Immature natural killer cell (primary cell): ENCODE data around the gene CEP95. TPM values are rescaled to one million over a fixed set of nuclear protein-coding genes. Genes with fewer than 3 reads are reported as not detected.

ENCODE experiments used
- DNase-seq, 3 donors: peaks; one replicate each; pipeline ENCODE4 v3.0.0; 2022; ENCODE audit warnings: mixed read lengths in 1 of 3
- H3K27ac Mint-ChIP-seq, 6 donors: one replicate each; pipeline ENCODE4 v1.8.0; 2020; ENCODE audit warnings: mixed read lengths in 6 of 6, mild to moderate bottlenecking in 5 of 6, inconsistent platforms in 4 of 6, moderate library complexity in 3 of 6
- H3K27me3 Mint-ChIP-seq, 3 donors: one replicate each; pipeline ENCODE4 v1.8.0; 2020 to 2021; ENCODE audit warnings: low read depth in 3 of 3, mild to moderate bottlenecking in 3 of 3, mixed read lengths in 3 of 3, moderate library complexity in 3 of 3, inconsistent platforms in 1 of 3
- H3K36me3 Mint-ChIP-seq, 3 donors: one replicate each; pipeline ENCODE4 v1.8.0; 2020; ENCODE audit warnings: mixed read lengths in 3 of 3, inconsistent platforms in 2 of 3, mild to moderate bottlenecking in 2 of 3
- H3K4me1 Mint-ChIP-seq, 2 donors: one replicate each; pipeline ENCODE4 v1.8.0; 2020; ENCODE audit warnings: inconsistent platforms in 2 of 2, mild to moderate bottlenecking in 2 of 2, mixed read lengths in 2 of 2, moderate library complexity in 1 of 2
- H3K4me3 Mint-ChIP-seq, 5 donors: one replicate each; pipeline ENCODE4 v1.8.0; 2020; ENCODE audit warnings: mild to moderate bottlenecking in 5 of 5, mixed read lengths in 5 of 5, inconsistent platforms in 3 of 5, moderate library complexity in 3 of 5
- H3K9me3 Mint-ChIP-seq, 6 donors: one replicate each; pipeline ENCODE4 v1.8.0; 2020; ENCODE audit warnings: mild to moderate bottlenecking in 6 of 6, mixed read lengths in 6 of 6, inconsistent platforms in 4 of 6, moderate library complexity in 3 of 6
- polyA plus RNA-seq, 3 donors: library from polyadenylated mRNA; unstranded; fragments of 300-500 nt; fragmentation: Illumina TruSeq; gene quantifications; one replicate each; pipeline ENCODE4 v1.2.3, GENCODE V29; 2021

Gene CEP95
- polyA plus RNA-seq, 3 donors from 2014 or later = 7.1 to 12.7 (median 7.5) TPM

GRCh38 chr17:64508683-64509082, 1.9 kb downstream of the CEP95 start:
- Mint-ChIP-seq H3K4me3 (peak overlapping the region; percentile 18 to 61 (median 53)), H3K27me3 (peaks cover 35 to 39% (median 35%) of the 10 kb centered on the region in 3 donors), H3K36me3 (peaks cover 16 to 46% (median 27%) of the 10 kb centered on the region in 3 donors), H3K4me1 (peaks cover 33 to 55% of the 10 kb centered on the region in 2 donors), H3K27ac (peak overlapping the region in 2 of 6 donors; percentile 49 to 55), H3K9me3 (peaks cover 0 to 4% (median 0%) of the 10 kb centered on the region in 6 donors)
- DNase-seq = no peak

- Mint-ChIP-seq H3K4me1 (peaks cover 28 to 55% of the 10 kb centered on the region in 2 donors), H3K27me3 (peaks cover 30 to 34% (median 30%) of the 10 kb centered on the region in 3 donors), H3K36me3 (peaks cover 15 to 46% (median 22%) of the 10 kb centered on the region in 3 donors), H3K27ac (no peak overlapping the region), H3K9me3 (peaks cover 0 to 4% (median 0%) of the 10 kb centered on the region in 6 donors), H3K4me3 (no peak overlapping the region)
- no peak for DNase-seq
Observed at GRCh38 chr17:64509179-64509578, 2.4 kb downstream of the CEP95 start.

- H3K27me3 Mint-ChIP-seq = no peaks in the 10 kb centered on the region
- H3K27ac Mint-ChIP-seq = peak overlapping the region in 2 of 6 donors; percentile 18
- no peaks in the 10 kb centered on the region for H3K9me3 Mint-ChIP-seq
- DNase-seq = no peak
- peaks cover 3 to 31% of the 10 kb centered on the region in 2 donors for H3K4me1 Mint-ChIP-seq
- no peak overlapping the region for H3K4me3 Mint-ChIP-seq
- H3K36me3 Mint-ChIP-seq = peaks cover 19 to 41% (median 20%) of the 10 kb centered on the region in 3 donors
Observed at GRCh38 chr17:64515419-64515818, 8.6 kb downstream of the CEP95 start.

- Mint-ChIP-seq H3K4me3 (no peak overlapping the region), H3K4me1 (peaks cover under 1 to 30% of the 10 kb centered on the region in 2 donors), H3K27me3 (no peaks in the 10 kb centered on the region), H3K27ac (peak overlapping the region in 3 of 6 donors; percentile 18 to 23 (median 18)), H3K36me3 (peaks cover 19 to 37% (median 20%) of the 10 kb centered on the region in 3 donors), H3K9me3 (no peaks in the 10 kb centered on the region)
- no peak for DNase-seq
Observed at GRCh38 chr17:64515829-64516228, 9.1 kb downstream of the CEP95 start.

- Mint-ChIP-seq H3K36me3 (peaks cover 28 to 32% (median 30%) of the 10 kb centered on the region in 3 donors), H3K27ac (no peak overlapping the region)
- no peak for DNase-seq
Observed at GRCh38 chr17:64519601-64520000, 12.8 kb downstream of the CEP95 start.

GRCh38 chr17:64520359-64520758, 13.6 kb downstream of the CEP95 start:
- H3K9me3 Mint-ChIP-seq = no peaks in the 10 kb centered on the region
- H3K4me1 Mint-ChIP-seq = peaks cover 0 to 19% of the 10 kb centered on the region in 2 donors
- no peak overlapping the region for H3K4me3 Mint-ChIP-seq
- no peak for DNase-seq
- H3K27ac Mint-ChIP-seq = no peak overlapping the region
- H3K36me3 Mint-ChIP-seq = peaks cover 24 to 31% (median 27%) of the 10 kb centered on the region in 3 donors
- peaks cover 0 to 1% (median 0%) of the 10 kb centered on the region in 3 donors for H3K27me3 Mint-ChIP-seq

More at GRCh38 chr17:64519601-64520000, 12.8 kb downstream of the CEP95 start:
- H3K4me1 Mint-ChIP-seq = peaks cover 0 to 23% of the 10 kb centered on the region in 2 donors
- no peak overlapping the region for H3K4me3 Mint-ChIP-seq
- peaks cover 0 to 1% (median 0%) of the 10 kb centered on the region in 3 donors for H3K27me3 Mint-ChIP-seq
- H3K9me3 Mint-ChIP-seq = no peaks in the 10 kb centered on the region

- Mint-ChIP-seq H3K4me3 (no peak overlapping the region), H3K4me1 (peaks cover 0 to 6% of the 10 kb centered on the region in 2 donors), H3K36me3 (peaks cover 21 to 66% (median 51%) of the 10 kb centered on the region in 3 donors), H3K27me3 (peaks cover 0 to 2% (median 0%) of the 10 kb centered on the region in 3 donors), H3K27ac (no peak overlapping the region), H3K9me3 (no peaks in the 10 kb centered on the region)
- no peak for DNase-seq
Observed at GRCh38 chr17:64527914-64528313, 21.1 kb downstream of the CEP95 start.

- Mint-ChIP-seq H3K27me3 (peaks cover 0 to 1% (median 0%) of the 10 kb centered on the region in 3 donors), H3K36me3 (peaks cover 17 to 64% (median 50%) of the 10 kb centered on the region in 3 donors), H3K4me3 (no peak overlapping the region), H3K27ac (no peak overlapping the region), H3K9me3 (no peaks in the 10 kb centered on the region), H3K4me1 (no peaks in the 10 kb centered on the region)
- DNase-seq = no peak
Observed at GRCh38 chr17:64529221-64529620, 22.4 kb downstream of the CEP95 start.

GRCh38 chr17:64531955-64532371, 25.2 kb downstream of the CEP95 start:
- Mint-ChIP-seq H3K27ac (peak overlapping the region in 2 of 6 donors; percentile 10 to 21), H3K9me3 (no peaks in the 10 kb centered on the region), H3K4me1 (no peaks in the 10 kb centered on the region), H3K36me3 (peaks cover 12 to 55% (median 40%) of the 10 kb centered on the region in 3 donors), H3K27me3 (peaks cover 0 to 1% (median 0%) of the 10 kb centered on the region in 3 donors), H3K4me3 (no peak overlapping the region)
- DNase-seq = no peak

GRCh38 chr17:64532409-64532808, 25.6 kb downstream of the CEP95 start:
- Mint-ChIP-seq H3K4me1 (no peaks in the 10 kb centered on the region), H3K4me3 (no peak overlapping the region), H3K36me3 (peaks cover 16 to 55% (median 40%) of the 10 kb centered on the region in 3 donors), H3K9me3 (no peaks in the 10 kb centered on the region), H3K27ac (peak overlapping the region in 2 of 6 donors; percentile 21 to 34), H3K27me3 (peaks cover 0 to 1% (median 0%) of the 10 kb centered on the region in 3 donors)
- DNase-seq = no peak

GRCh38 chr17:64533784-64534183, 27.0 kb downstream of the CEP95 start:
- DNase-seq = no peak
- H3K4me1 Mint-ChIP-seq = no peaks in the 10 kb centered on the region
- no peaks in the 10 kb centered on the region for H3K9me3 Mint-ChIP-seq
- H3K27me3 Mint-ChIP-seq = peaks cover 0 to 1% (median 0%) of the 10 kb centered on the region in 3 donors
- H3K27ac Mint-ChIP-seq = peak overlapping the region in 5 of 6 donors; percentile 10 to 56 (median 46)
- H3K36me3 Mint-ChIP-seq = peaks cover 18 to 53% (median 36%) of the 10 kb centered on the region in 3 donors
- H3K4me3 Mint-ChIP-seq = no peak overlapping the region

- no peak for DNase-seq
- H3K4me3 Mint-ChIP-seq = no peak overlapping the region
- peaks cover 0 to 1% (median 0%) of the 10 kb centered on the region in 3 donors for H3K27me3 Mint-ChIP-seq
- H3K36me3 Mint-ChIP-seq = peaks cover 18 to 54% (median 32%) of the 10 kb centered on the region in 3 donors
- peak overlapping the region in 4 of 6 donors; percentile 10 to 56 (median 35) for H3K27ac Mint-ChIP-seq
- no peaks in the 10 kb centered on the region for H3K9me3 Mint-ChIP-seq
- H3K4me1 Mint-ChIP-seq = no peaks in the 10 kb centered on the region
Observed at GRCh38 chr17:64534187-64534586, 27.4 kb downstream of the CEP95 start.

GRCh38 chr17:64535357-64535756, 28.6 kb downstream of the CEP95 start:
- no peak for DNase-seq
- Mint-ChIP-seq H3K9me3 (no peaks in the 10 kb centered on the region), H3K4me3 (no peak overlapping the region), H3K4me1 (no peaks in the 10 kb centered on the region), H3K27ac (peak overlapping the region in 2 of 6 donors; percentile 33 to 50), H3K36me3 (peaks cover 13 to 46% (median 25%) of the 10 kb centered on the region in 3 donors), H3K27me3 (no peaks in the 10 kb centered on the region)

GRCh38 chr17:64536913-64537312, 30.1 kb downstream of the CEP95 start:
- Mint-ChIP-seq H3K27ac (peak overlapping the region in 1 of 6 donors; percentile 35), H3K27me3 (no peaks in the 10 kb centered on the region), H3K36me3 (peaks cover 8 to 33% (median 17%) of the 10 kb centered on the region in 3 donors), H3K4me1 (no peaks in the 10 kb centered on the region), H3K9me3 (no peaks in the 10 kb centered on the region), H3K4me3 (no peak overlapping the region)
- no peak for DNase-seq
